Ishikawa (cell line): ENCODE results near the gene TRPV5.

Experiments used
- CEBPB ChIP-seq: IDR thresholded peaks from 2 replicates; pipeline ENCODE4 v1.6.1; 2012
- CREB1 ChIP-seq: IDR thresholded peaks from 2 replicates; pipeline ENCODE4 v1.6.1; 2012; ENCODE audit warnings: low read depth
- EGR1 ChIP-seq: IDR thresholded peaks from 2 replicates; pipeline ENCODE4 v1.6.1; 2012
- EP300 ChIP-seq: IDR thresholded peaks from 2 replicates; pipeline ENCODE4 v1.6.1; 2012; ENCODE audit warnings: borderline replicate concordance
- FOXM1 ChIP-seq: IDR thresholded peaks from 2 replicates; pipeline ENCODE4 v1.6.1; 2012; ENCODE audit warnings: low read depth, borderline replicate concordance
- MAX ChIP-seq: IDR thresholded peaks from 2 replicates; pipeline ENCODE4 v1.6.1; 2012
- NFIC ChIP-seq: IDR thresholded peaks from 2 replicates; pipeline ENCODE4 v1.6.1; 2012
- RAD21 ChIP-seq: IDR thresholded peaks from 2 replicates; pipeline ENCODE4 v1.6.1; 2012; ENCODE audit warnings: low read depth
- REST ChIP-seq: IDR thresholded peaks from 2 replicates; pipeline ENCODE4 v1.6.1; 2012; ENCODE audit warnings: low read depth, mild to moderate bottlenecking
- TAF1 ChIP-seq: IDR thresholded peaks from 2 replicates; pipeline ENCODE4 v1.6.1; 2012; ENCODE audit warnings: low read depth, mild to moderate bottlenecking
- TCF12 ChIP-seq: IDR thresholded peaks from 2 replicates; pipeline ENCODE4 v1.6.1; 2012; ENCODE audit warnings: low read depth
- TEAD4 ChIP-seq: IDR thresholded peaks from 2 replicates; pipeline ENCODE4 v1.6.1; 2012
- USF1 ChIP-seq: IDR thresholded peaks from 2 replicates; pipeline ENCODE4 v1.6.1; 2012
- YY1 ChIP-seq: IDR thresholded peaks from 2 replicates; pipeline ENCODE4 v1.6.1; 2012; ENCODE audit warnings: low read depth

- TF ChIP-seq MAX (no peak), EP300 (no peak), YY1 (no peak), CREB1 (no peak), TCF12 (no peak), REST (no peak), TAF1 (no peak), RAD21 (no peak), TEAD4 (no peak), NFIC (no peak), CEBPB (no peak), FOXM1 (no peak), USF1 (no peak), EGR1 (no peak)
Measured at GRCh38 chr7:142910031-142910433, 23.5 kb downstream of the TRPV5 start.
